A549 (cell line): ENCODE data around the gene PRKRA. TPM values are rescaled to one million over a fixed set of nuclear protein-coding genes. Genes with fewer than 3 reads are reported as not detected.

ENCODE experiments used
- ATAC-seq, 2 experiments: fragments of 200-7000 bp in 1 of 2; fragments of >200 bp in 1 of 2; cut with Nextera tagmentation in 1 of 2; cut with Tn5 transposase in 1 of 2; 3 replicates each; pipeline versions ENCODE4 v1.8.0 to v1.9.1; 2018 to 2020; ENCODE audit warnings: mild to moderate bottlenecking in 1 of 2, moderate library complexity in 1 of 2
- CTCF ChIA-PET: fragments of 300-600 bp; sonication (Branson Sonifier 250); formaldehyde crosslinking; extraction: SDS; loops from one replicate; lab custom pipeline; 2021; ENCODE audit warnings: antibody characterized with exemption, inconsistent platforms; lab: Yijun Ruan, JAX
- POLR2A ChIA-PET: fragments of 350-600 bp; formaldehyde crosslinking; extraction: SDS; loops from one replicate; lab custom pipeline; 2021; ENCODE audit warnings: antibody characterized with exemption, inconsistent platforms; lab: Yijun Ruan, JAX
- DNase-seq, 2 experiments: peaks; one replicate each; pipeline versions ENCODE4 v3.0.0 to v3.0.0-alpha.2; 2011 to 2016; ENCODE audit warnings: low read depth in 1 of 2, low spot score in 1 of 2
- FAIRE-seq: peaks from 2 replicates; lab custom pipeline; 2011; peaks lifted over from hg19 to GRCh38; lab: Jason Lieb, UNC
- H3K27ac ChIP-seq, 2 experiments: fragments of >200 bp; sonication (Bioruptor Twin); formaldehyde crosslinking; 3 replicates each; pipeline ENCODE4 v1.5.1; 2016 to 2017
- H3K4me1 ChIP-seq: fragments of >200 bp; sonication (Bioruptor Twin); formaldehyde crosslinking; 3 replicates; pipeline ENCODE4 v1.6.1; 2016
- H3K4me2 ChIP-seq: fragments of >200 bp; sonication (Bioruptor Twin); formaldehyde crosslinking; 3 replicates; pipeline ENCODE4 v1.6.1; 2016
- H3K4me3 ChIP-seq: fragments of >200 bp; sonication (Bioruptor Twin); formaldehyde crosslinking; 3 replicates; pipeline ENCODE4 v1.5.1; 2016
- H3K9me3 ChIP-seq: fragments of >200 bp; sonication (Bioruptor Twin); formaldehyde crosslinking; 3 replicates; pipeline ENCODE4 v1.6.1; 2016
- ATOH8 ChIP-seq: fragments of 250-450 bp; sonication (Bioruptor Pico); IDR thresholded peaks from 2 replicates; pipeline ENCODE4 v1.5.0; 2020; ENCODE audit warnings: low read depth, mild to moderate bottlenecking, moderate library complexity
- CBX2 ChIP-seq: fragments of 200-600 bp; sonication (generic); IDR thresholded peaks from 2 replicates; pipeline ENCODE4 v1.6.1; 2016; ENCODE audit warnings: low read depth, mild to moderate bottlenecking, borderline replicate concordance
- CBX8 ChIP-seq: fragments of 200-600 bp; sonication (generic); IDR thresholded peaks from 2 replicates; pipeline ENCODE4 v1.6.1; 2016
- ELK1 ChIP-seq: fragments of 150-350 bp; IDR thresholded peaks from 2 replicates; pipeline ENCODE4 v1.6.1; 2014; ENCODE audit warnings: low read depth, mild to moderate bottlenecking, low read length
- EP300 ChIP-seq, 2 experiments: fragments of >200 bp; sonication (Bioruptor Twin); formaldehyde crosslinking; IDR thresholded peaks; 2 replicates in 1 of 2; 3 replicates in 1 of 2; pipeline ENCODE4 v1.6.1; 2016 to 2017
- FOSB ChIP-seq: fragments of 250-450 bp; sonication (Bioruptor Pico); IDR thresholded peaks from 2 replicates; pipeline ENCODE4 v1.5.0; 2020; ENCODE audit warnings: mild to moderate bottlenecking, moderate library complexity
- HDAC2 ChIP-seq: fragments of 200-600 bp; sonication (generic); IDR thresholded peaks from 2 replicates; pipeline ENCODE4 v1.6.1; 2016
- HMGXB4 ChIP-seq: fragments of 250-450 bp; sonication (Bioruptor Pico); IDR thresholded peaks from 2 replicates; pipeline ENCODE4 v1.5.0; 2021; ENCODE audit warnings: mild to moderate bottlenecking, moderate library complexity, borderline replicate concordance
- HOXB13 ChIP-seq: fragments of 250-450 bp; sonication (Bioruptor Pico); IDR thresholded peaks from 2 replicates; pipeline ENCODE4 v1.5.0; 2020; ENCODE audit warnings: low read depth, mild to moderate bottlenecking, moderate library complexity
- HOXB5 ChIP-seq: fragments of 250-450 bp; sonication (Bioruptor Pico); IDR thresholded peaks from 2 replicates; pipeline ENCODE4 v1.5.0; 2020; ENCODE audit warnings: mild to moderate bottlenecking, moderate library complexity
- JUNB ChIP-seq: fragments of >200 bp; sonication (Bioruptor Twin); formaldehyde crosslinking; IDR thresholded peaks from 2 replicates; pipeline ENCODE4 v1.6.1; 2016
- KDM5A ChIP-seq: fragments of 200-600 bp; sonication (generic); IDR thresholded peaks from 2 replicates; pipeline ENCODE4 v1.6.1; 2016; ENCODE audit warnings: antibody characterized with exemption, mild to moderate bottlenecking
- MAFK ChIP-seq: fragments of 450-650 bp; IDR thresholded peaks from 2 replicates; pipeline ENCODE4 v1.6.1; 2014; ENCODE audit not compliant: partially characterized antibody
- MAX ChIP-seq: IDR thresholded peaks from 2 replicates; pipeline ENCODE4 v1.6.1; 2012
- MAZ ChIP-seq: fragments of 150-350 bp; IDR thresholded peaks from 2 replicates; pipeline ENCODE4 v1.6.1; 2014; ENCODE audit warnings: antibody characterized with exemption, low read depth, low read length, borderline replicate concordance
- MYC ChIP-seq: IDR thresholded peaks from 2 replicates; pipeline ENCODE4 v1.6.1; 2012; ENCODE audit warnings: mild to moderate bottlenecking, inconsistent platforms, low read length, improper control_type of control experiment, borderline replicate concordance
- NFE2L2 ChIP-seq: fragments of 150-350 bp; conservative IDR thresholded peaks from 2 replicates; pipeline ENCODE4 v1.6.1; 2014; ENCODE audit warnings: low read length
- NPAS2 ChIP-seq: fragments of 250-450 bp; sonication (Bioruptor Pico); IDR thresholded peaks from 2 replicates; pipeline ENCODE4 v1.8.0; 2022; ENCODE audit warnings: mild to moderate bottlenecking, moderate library complexity, borderline replicate concordance
- RARB ChIP-seq: fragments of 250-450 bp; sonication (Bioruptor Pico); IDR thresholded peaks from 2 replicates; pipeline ENCODE4 v1.8.0; 2021; ENCODE audit warnings: mild to moderate bottlenecking, moderate library complexity
- REST ChIP-seq: fragments of 200-600 bp; sonication (generic); IDR thresholded peaks from 2 replicates; pipeline ENCODE4 v1.6.1; 2016; ENCODE audit warnings: antibody characterized with exemption, mild to moderate bottlenecking, moderate library complexity
- SMC3 ChIP-seq: fragments of >200 bp; sonication (Bioruptor Twin); formaldehyde crosslinking; IDR thresholded peaks from 3 replicates; pipeline ENCODE4 v1.6.1; 2018; ENCODE audit warnings: inconsistent platforms
- TFCP2L1 ChIP-seq: fragments of 250-450 bp; sonication (Bioruptor Pico); IDR thresholded peaks from 2 replicates; pipeline ENCODE4 v1.5.0; 2021; ENCODE audit warnings: mild to moderate bottlenecking
- TP53 ChIP-seq: fragments of 250-450 bp; sonication (Bioruptor Pico); IDR thresholded peaks from 2 replicates; pipeline ENCODE4 v1.5.0; 2021; ENCODE audit warnings: mild to moderate bottlenecking, moderate library complexity
- ZFP36 ChIP-seq: fragments of 450-650 bp; IDR thresholded peaks from 2 replicates; pipeline ENCODE4 v1.6.1; 2014; ENCODE audit warnings: borderline replicate concordance; ENCODE audit not compliant: partially characterized antibody
- WGBS: methylation state at CpG from one replicate; pipeline ENCODE4 v1.1.6; 2017; ENCODE audit errors: missing lambda C conversion rate; 5-methylcytosine and 5-hydroxymethylcytosine counted together
- polyA plus RNA-seq, 4 experiments: library from polyadenylated mRNA; depleted of rRNA in 3 of 4; stranded (reverse); fragments of >200 nt; fragmentation: RNase III in 1 of 4; extraction: RNeasy Plus Mini Kit Qiagen cat#74134 plus additional on column Dnase treatment in 1 of 4; gene quantifications; 2 replicates in 3 of 4; 3 replicates in 1 of 4; pipeline ENCODE4 v1.2.3, GENCODE V29; 2011 to 2017

Gene PRKRA
- polyA plus RNA-seq, 2 of the 4 experiments (the other 2 are of a cell fraction), result 44.1 to 63.4 TPM

- TF ChIP-seq REST (no peak), ATOH8 (CRISPR knock-in tag) (no peak)
These were observed 5.0 kb upstream of the PRKRA start (continued) for GRCh38 chr2:178455947-178456346.

- POLR2A ChIA-PET, result no interaction called here
- peaks cover 11% of the 10 kb centered on the region; the same call in 2 of the 3 replicates for H3K4me1 ChIP-seq
- DNase-seq (no peak), FAIRE-seq (no peak), ATAC-seq (no peak)
- no peak overlapping the region for H3K4me3 ChIP-seq
- CTCF ChIA-PET, result no interaction called here
- TF ChIP-seq FOSB (CRISPR knock-in tag) (no peak), JUNB (no peak), ZFP36 (no peak), CBX2 (no peak), TFCP2L1 (no peak), SMC3 (no peak), TP53 (no peak), HDAC2 (no peak), MAX (no peak)
- no peak overlapping the region for H3K27ac ChIP-seq
- H3K9me3 ChIP-seq, result no peaks in the 10 kb centered on the region
- WGBS, result 87% methylated on average over 5 of the region's 5 CpGs
- H3K4me2 ChIP-seq, result no peak overlapping the region
These were observed 1.9 kb upstream of the PRKRA start for GRCh38 chr2:178452870-178453269.

- H3K27ac ChIP-seq, result peak overlapping the region; percentile 92 to 97; a peak in 5 of 6 replicates
- peaks cover 11% of the 10 kb centered on the region; the same call in 2 of the 3 replicates for H3K4me1 ChIP-seq
- no peak for DNase-seq
- peak overlapping the region; percentile 61; the same call in 1 of the 3 replicates for H3K4me3 ChIP-seq
- CTCF ChIA-PET, result interaction anchor here (1.6 kb wide), 1 partner anchor 19 kb away, joined by 3 read pairs; no protein-coding TSS in a partner anchor
- POLR2A ChIA-PET, result interaction anchor here (0.7 to 2.0 kb wide), 3 partner anchors 9 to 248 kb away, joined by 9 to 35 read pairs (median 11); partner anchors contain the start of genes FKBP7 and PLEKHA3
- H3K4me2 ChIP-seq, result peak overlapping the region; percentile 88
- 93% methylated on average over 2 of the region's 2 CpGs for WGBS
- no peak for FAIRE-seq
- no peaks in the 10 kb centered on the region for H3K9me3 ChIP-seq
- ATAC-seq, result no peak
- TF ChIP-seq NFE2L2 (no peak), MAFK (no peak), NPAS2 (CRISPR knock-in tag) (no peak), MYC (no peak), KDM5A (no peak), EP300 (IDR thresholded peaks at IDR 0.05) (no peak), TFCP2L1 (no peak), HOXB5 (CRISPR knock-in tag) (no peak), ELK1 (no peak), JUNB (no peak), MAZ (no peak), RARB (CRISPR knock-in tag) (no peak), HOXB13 (no peak), HDAC2 (no peak), HMGXB4 (CRISPR knock-in tag) (no peak), CBX8 (no peak), REST (no peak)
These were observed 1.4 kb upstream of the PRKRA start for GRCh38 chr2:178452334-178452733.
